Caki2 (cell line): ENCODE data around the gene P2RY8. TPM values are rescaled to one million over a fixed set of nuclear protein-coding genes. Genes with fewer than 3 reads are reported as not detected.

ENCODE experiments used
- DNase-seq: peaks from one replicate; pipeline ENCODE4 v3.0.0-alpha.2; 2015; ENCODE audit warnings: low read depth
- in situ Hi-C: cut with HindIII; loops from 2 replicates; pipeline ENCODE4 v1.10.0; 2016; ENCODE audit warnings: low sequenced_read_pairs, low pct_unique_long_range_greater_than_20kb, mixed read lengths
- total RNA-seq: library from RNA; depleted of rRNA; stranded (reverse); fragments of >200 nt; shearing (Covaris generic); gene quantifications from 2 replicates; pipeline ENCODE4 v1.2.3, GENCODE V29; 2014; ENCODE audit warnings: low replicate concordance; rRNA removed

P2RY8 gene
- total RNA-seq, 1 experiment from 2014 or later = not detected

DNA sequence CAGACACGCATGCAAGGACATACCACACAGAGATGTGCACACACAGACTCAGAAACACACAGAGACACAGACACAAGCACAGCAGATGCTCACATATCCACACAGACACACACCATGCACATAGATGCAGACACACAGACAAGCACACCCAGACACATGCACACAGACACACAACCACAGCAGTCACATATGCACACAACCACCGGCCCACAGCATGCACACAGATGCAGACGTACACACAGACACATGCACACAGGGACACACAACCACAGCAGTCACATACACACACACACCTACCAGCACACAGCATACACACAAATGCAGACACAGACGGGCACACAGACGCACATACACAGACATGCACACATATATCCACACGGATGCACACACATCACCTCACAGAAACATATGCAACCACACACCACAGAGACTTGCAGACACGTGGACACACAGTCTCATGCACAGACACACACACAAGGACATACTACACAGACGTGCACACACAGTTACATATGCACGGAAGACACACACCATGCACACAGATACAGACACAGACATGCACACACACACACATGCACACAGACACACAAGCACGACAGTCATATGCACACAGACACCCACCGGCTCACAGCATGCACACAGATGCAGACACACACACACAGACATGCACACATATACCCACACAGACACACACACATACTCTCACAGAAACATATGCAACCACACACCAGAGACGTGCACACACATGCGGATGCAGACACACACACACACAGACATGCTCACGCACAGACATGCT, 119.8 kb downstream of the P2RY8 start:
- in situ Hi-C loops = no loop called here
- no peak for DNase-seq

DNA sequence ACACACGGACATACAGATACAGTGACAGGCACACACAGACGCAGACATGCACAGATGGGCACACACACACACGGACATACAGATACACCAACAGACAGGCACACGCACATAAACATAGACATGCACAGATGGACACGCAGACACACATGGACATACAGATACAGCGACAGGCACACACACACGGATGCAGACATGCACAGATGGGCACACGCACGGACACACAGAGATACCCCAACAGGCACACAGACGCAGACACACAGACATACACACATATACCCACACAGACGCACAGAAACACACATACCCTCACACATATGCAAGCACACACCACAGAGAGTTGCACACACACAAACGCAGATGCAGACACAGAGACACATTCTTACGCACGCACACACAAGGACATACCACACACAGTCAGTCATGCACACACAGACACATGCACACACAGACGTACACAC, 120.6 kb downstream of the P2RY8 start:
- in situ Hi-C loops = no loop called here
- no peak for DNase-seq

Other genes with a start within 250 kb of the P2RY8 start
- not detected in 2 replicates for gene IL3RA, start 200.4 kb downstream of the P2RY8 start, total RNA-seq
- gene SLC25A6, start 145.1 kb downstream of the P2RY8 start, total RNA-seq = 310 and 317 TPM in 2 replicates
- gene ASMTL, start 84.3 kb downstream of the P2RY8 start, total RNA-seq = 50.7 and 51.8 TPM in 2 replicates
- gene AKAP17A, start 54.4 kb upstream of the P2RY8 start, total RNA-seq = 15.9 and 20.6 TPM in 2 replicates
- gene ASMT, start 77.9 kb upstream of the P2RY8 start, total RNA-seq = not detected in 2 replicates